Fibroblast of lung (primary cell): Measurements from ENCODE around the gene HDAC4.

Experiments
- EZH2 ChIP-seq: IDR thresholded peaks from 2 replicates; pipeline ENCODE4 v1.5.1; 2012; ENCODE audit warnings: low read length, control low read depth, mild to moderate bottlenecking; ENCODE audit errors: missing control alignments
- TF ChIP-seq, protein P1 (sequence below), 2 donors: IDR thresholded peaks in 1 of 2; conservative IDR thresholded peaks in 1 of 2; 1 replicate in 1 of 2; 2 replicates in 1 of 2; pipeline ENCODE4 v1.5.1; 2011 to 2012; ENCODE audit warnings: low read length in 2 of 2, control low read depth in 1 of 2, inconsistent platforms in 1 of 2, low read depth in 1 of 2, mild to moderate bottlenecking in 1 of 2

DNA sequence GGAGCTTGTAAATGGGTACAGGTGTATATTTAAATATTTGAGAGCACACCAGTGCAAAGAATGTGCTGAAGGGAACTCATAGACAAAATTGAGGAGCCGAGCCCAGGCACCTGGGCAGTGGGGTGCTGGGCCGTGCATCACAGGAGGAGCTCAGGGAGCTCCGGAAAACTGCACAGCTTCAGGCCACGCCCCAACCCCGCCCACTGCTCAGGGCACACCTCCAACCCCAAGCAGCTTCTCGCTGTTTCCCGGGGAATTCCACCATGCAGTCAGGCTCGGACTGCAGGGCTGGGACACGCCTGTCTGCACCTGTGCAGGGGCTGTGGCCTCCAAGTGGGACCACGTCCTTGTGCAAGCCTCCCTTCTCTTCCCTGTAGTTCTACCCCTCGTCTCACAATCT, 243.0 kb downstream of the HDAC4 start:
- TF ChIP-seq, protein P1, sequence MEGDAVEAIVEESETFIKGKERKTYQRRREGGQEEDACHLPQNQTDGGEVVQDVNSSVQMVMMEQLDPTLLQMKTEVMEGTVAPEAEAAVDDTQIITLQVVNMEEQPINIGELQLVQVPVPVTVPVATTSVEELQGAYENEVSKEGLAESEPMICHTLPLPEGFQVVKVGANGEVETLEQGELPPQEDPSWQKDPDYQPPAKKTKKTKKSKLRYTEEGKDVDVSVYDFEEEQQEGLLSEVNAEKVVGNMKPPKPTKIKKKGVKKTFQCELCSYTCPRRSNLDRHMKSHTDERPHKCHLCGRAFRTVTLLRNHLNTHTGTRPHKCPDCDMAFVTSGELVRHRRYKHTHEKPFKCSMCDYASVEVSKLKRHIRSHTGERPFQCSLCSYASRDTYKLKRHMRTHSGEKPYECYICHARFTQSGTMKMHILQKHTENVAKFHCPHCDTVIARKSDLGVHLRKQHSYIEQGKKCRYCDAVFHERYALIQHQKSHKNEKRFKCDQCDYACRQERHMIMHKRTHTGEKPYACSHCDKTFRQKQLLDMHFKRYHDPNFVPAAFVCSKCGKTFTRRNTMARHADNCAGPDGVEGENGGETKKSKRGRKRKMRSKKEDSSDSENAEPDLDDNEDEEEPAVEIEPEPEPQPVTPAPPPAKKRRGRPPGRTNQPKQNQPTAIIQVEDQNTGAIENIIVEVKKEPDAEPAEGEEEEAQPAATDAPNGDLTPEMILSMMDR (conservative IDR thresholded peaks at IDR 0.05 in 1 of 2, IDR thresholded peaks at IDR 0.05 in 1 of 2; ENCODE audit: low read depth in 1 of 2, low read length in 2 of 2) = no peak
- TF ChIP-seq EZH2 = no peak
